Hindlimb muscle (tissue), 1 donor: ENCODE data around the gene KRT39. TPM values are rescaled to one million over a fixed set of nuclear protein-coding genes. Genes with fewer than 3 reads are reported as not detected.
"Not testable (repeated sequence)": the region's sequence is repeated elsewhere in the genome, so short reads cannot be mapped to it uniquely, and the experiment has no call there.

Experiments
- DNase-seq: peaks from one replicate; pipeline ENCODE4 v3.0.0-alpha.2; 2013
- polyA plus RNA-seq: library from polyadenylated mRNA; unstranded; fragments of 120-200 nt; gene quantifications from one replicate; pipeline ENCODE4 v1.2.1, GENCODE V29; 2013; ENCODE audit not compliant: insufficient read length

KRT39 gene
- polyA plus RNA-seq, 1 donor = 2.9 TPM

DNA sequence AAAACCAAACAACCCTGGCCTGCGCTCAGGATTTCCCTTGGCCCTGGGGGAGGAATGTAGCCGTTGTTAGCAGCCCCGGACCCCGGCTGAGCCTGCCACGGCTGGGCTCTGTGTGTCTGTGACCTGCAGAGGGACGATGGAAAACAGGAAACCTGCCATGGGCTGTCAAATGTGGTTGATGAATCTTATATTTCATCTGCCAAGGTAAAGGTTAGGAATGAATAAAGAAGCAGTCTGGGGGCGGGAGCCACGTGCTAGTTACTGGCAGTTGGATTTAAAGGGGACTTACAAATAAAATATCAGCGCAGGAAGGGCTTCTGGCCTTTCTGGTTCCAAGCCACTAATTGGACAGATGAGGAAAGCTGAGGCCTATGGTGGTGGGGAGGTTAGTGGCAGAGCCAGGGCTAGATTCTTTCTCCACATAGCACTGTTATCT, 29.3 kb downstream of the KRT39 start, which contains the start of gene KRT23:
KRT23 (minus strand) TSS at position 263 of the 436 bp plus-strand sequence. CDS start 1,043 bp downstream, outside the sequence.
- no peak for DNase-seq

DNA sequence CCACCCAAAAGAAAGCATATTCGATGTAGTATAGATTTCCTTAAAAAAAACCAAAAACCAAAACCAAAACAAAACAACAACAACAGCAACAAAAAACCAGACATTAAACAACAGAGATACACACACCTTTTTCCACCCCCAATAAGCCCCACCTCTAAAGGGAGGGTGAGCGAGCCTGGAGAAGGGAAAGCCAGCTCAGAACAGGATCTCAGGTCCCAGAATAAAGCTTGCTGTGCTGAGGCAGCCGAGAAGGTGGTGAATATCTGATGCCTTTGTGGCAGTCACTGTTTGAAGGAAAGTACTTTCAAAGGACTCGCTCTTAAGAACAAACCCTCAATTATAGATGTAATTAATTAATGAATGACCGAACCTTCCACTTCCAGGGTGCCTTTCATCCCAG, 29.8 kb downstream of the KRT39 start:
- DNase-seq = no peak

DNA sequence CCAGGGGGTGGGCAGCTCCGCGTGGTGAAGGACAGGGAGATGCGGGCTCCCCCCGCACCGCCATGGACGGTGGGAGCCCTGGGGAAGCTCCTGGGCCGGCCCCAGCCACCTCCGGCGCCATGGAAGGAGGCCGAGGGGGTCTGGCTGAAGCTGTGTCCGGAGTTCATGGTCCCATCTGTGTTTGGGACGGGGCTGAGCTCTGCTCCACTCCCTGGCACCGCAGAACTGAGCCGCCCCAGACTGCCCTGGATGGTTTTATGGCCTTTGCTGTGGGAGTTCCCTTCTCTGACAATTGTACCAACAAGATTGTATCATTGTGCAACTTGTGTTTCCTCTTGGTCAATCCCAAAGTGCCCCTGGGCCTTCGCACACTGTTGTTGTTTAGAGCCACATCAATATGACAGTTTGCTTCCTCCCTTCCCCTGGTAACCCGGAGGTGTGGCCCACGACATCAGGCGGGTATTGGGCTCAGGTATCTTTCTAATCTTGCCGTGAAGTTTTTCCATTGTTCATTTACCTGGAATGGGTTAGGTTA, 30.2 kb downstream of the KRT39 start:
- no peak for DNase-seq

DNA sequence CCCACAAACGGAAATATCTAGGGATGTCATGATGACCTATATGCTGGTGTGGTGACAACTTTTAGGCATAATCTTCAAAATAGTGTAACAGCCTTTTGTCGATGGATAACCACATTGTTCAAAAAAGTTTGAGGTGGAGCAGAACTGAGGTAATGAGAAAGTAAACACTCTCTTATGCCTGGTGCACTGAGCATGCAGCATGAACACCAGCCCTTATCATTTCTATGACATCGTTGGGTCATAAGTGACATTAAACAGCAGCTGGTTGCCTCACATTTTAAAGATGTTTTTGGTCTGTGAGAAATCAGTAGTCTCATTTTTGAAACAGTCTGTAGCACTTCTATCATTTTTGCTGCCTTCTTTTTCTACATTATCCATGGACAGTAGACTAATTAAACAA, 31.1 kb downstream of the KRT39 start:
- DNase-seq = no peak

DNA sequence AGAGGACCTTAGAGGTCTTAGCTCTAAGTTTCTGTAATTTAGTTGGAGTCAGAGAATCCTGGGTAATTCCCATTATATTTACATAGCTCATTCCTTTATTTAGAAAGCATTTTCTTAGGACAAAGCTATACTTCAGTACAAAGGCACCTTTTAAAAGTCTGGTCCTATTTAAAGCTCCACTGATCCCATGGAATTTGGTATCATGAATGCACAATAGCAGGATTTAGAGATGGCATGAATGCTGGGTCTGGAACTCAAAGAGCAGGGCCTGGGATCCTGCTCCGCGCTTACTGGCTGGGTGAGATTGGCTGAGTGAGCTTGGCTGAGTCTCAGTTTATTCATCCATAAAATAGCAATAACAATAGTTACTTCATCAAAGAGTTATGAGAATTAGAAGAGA, 34.1 kb downstream of the KRT39 start:
- no peak for DNase-seq

DNA sequence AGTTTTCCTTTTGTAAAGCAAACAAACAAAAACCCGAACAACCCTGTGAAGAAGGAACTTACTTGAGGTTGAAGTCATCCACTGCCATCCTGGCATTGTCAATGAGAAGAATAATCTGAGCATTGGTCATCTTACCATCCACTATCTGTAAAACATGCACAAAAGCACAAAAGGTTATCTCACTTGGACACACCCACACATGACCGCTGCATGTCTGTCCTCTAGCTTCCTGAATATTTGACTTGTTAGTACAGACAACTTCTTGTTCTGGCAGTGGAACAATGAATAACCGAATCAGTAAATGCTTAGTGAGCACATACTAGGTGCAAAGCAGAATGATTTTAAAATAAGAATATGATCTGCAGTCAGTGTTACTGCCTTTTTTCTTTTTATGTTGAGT, 35.4 kb downstream of the KRT39 start:
- DNase-seq = no peak

DNA sequence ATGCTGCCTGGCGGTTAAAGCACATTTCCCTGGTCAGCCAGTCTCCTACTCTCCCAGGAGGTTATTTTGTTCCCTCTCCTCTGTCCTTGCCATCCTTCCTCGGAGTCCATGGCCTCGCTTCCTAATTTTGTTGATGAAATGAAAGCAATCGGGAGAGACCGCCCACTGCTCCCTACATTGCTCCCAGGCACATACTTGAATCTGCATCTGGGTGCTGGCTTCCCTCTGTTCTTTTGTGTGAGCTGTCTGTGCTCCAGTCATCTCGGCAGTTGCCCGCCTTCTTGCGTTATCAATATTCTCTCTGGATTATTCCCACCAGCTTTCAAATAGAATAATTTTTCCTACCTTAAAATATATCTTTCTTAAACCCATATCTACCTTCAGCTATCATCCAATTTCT, 40.4 kb downstream of the KRT39 start:
- no peak for DNase-seq

DNA sequence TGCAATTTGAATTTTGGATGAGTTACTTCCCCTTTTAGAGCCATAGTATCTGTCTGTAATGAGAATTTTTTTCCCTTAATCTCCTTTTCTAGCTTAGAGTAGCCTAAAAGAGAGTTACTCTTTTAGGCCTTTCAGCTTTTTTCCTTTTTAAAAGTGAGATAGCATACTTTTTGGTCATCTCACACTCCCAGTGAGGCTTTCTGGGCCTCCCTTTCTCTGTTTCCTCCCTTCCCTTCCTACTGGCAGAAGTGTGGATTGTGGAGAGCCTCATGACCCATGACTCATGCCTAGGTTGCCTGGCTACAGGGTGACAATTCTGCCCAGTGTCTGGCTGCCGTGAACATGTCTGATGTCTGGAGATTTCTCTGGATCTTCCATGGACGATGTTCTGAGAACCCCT, 44.5 kb downstream of the KRT39 start:
- no peak for DNase-seq

DNA sequence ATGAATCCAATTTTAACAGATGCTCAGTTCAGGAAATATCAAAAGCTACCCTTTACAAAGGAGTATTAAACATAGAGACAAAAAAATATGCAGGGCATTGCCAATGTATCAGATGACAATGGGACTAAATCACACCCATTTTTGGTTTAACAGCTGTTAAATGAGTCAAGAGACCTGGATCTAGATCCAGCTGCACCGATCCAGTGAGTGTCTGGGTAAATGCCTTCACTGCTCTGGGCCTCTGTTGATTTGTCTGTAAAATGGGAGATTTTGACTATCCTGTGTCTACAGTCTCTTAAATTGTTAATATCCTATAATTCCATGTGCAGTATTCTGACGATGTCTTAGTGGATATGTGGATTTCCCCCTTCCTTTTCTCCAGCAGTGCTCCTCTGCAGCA, 45.7 kb downstream of the KRT39 start:
- no peak for DNase-seq

DNA sequence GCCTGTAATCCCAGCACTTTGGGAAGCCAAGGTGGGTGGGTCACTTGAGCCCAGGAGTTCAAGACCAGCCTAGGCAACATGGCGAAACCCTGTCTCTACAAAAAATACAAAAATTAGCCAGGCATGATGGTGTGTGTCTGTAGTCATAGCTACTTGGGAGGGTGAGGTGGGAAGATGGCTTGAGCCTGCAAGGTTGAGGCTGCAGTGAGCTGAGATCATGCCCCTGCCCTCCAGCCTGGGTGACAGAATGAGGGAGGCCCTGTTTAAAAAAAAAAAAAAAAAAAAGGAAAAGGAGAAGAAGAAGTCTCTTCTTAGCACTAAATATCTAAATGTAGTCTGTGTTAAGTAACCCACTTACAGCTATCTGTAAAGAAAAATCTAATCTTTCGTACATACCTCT, 49.6 kb downstream of the KRT39 start:
- not testable (repeated sequence) for DNase-seq

DNA sequence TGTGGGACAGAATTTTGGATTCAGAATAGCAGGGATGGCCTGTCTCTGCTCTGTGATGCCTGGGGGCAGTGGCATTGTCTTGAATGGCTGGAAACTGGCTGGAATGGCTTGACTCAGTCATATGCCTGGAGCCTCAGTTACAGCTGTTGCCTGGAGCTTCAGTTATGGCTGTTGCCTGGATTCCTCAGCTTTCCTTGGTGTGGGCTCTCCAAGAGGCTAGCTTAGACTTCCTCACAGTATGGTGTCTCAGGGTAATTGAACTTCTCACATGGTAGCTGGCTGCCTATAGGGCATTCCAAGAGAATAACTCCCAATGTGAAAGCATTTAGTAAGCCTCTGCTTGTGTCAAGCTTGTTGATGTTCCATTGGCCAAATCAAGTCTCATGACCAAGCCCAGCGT, 50.4 kb downstream of the KRT39 start:
- no peak for DNase-seq

DNA sequence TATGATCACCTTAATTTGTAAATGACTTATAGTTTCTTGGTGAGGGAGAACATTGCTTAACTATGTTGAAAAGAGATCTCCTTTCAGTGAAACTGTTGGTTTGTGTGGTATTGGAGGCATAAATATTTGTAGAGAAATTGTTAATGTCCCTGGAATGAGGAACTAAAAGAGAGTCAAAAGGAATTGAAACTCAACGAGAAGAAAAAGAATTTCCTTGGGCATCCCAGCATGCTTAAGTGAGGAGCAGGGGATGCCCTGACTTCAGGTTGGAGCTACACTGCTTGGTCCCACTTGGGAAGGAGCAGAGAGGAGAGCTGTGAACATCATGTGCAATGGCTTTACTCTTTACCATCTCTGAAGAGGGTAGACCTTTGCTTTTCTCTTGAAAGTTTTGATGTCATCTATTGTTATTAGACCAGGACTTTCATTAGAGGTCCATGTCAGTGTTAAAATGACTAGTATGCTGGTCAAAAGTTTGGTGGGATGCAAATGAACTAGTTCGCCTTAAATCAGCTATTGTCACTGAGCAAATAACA, 51.0 kb downstream of the KRT39 start:
- DNase-seq = no peak

DNA sequence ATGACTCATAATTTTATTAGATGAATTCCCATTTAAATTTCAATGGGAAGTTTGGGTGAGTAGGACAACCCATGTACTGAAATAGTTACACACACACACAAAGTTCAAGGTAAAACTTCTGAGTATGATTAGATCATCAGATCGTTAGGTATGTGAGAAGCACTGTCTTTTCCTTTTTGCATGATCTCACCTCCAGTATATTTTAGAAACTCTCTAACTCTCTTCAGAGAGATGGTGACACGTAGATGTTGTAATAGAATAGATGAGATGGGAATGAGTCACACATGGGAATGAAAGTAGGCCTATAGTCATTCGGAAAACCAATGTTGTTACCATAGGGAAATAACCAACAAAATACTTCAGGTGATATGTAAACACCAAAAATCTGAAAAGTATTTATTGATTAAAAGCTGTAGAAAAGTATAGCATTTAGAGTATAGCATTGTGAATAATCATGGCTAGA, 51.5 kb downstream of the KRT39 start:
- DNase-seq = no peak

DNA sequence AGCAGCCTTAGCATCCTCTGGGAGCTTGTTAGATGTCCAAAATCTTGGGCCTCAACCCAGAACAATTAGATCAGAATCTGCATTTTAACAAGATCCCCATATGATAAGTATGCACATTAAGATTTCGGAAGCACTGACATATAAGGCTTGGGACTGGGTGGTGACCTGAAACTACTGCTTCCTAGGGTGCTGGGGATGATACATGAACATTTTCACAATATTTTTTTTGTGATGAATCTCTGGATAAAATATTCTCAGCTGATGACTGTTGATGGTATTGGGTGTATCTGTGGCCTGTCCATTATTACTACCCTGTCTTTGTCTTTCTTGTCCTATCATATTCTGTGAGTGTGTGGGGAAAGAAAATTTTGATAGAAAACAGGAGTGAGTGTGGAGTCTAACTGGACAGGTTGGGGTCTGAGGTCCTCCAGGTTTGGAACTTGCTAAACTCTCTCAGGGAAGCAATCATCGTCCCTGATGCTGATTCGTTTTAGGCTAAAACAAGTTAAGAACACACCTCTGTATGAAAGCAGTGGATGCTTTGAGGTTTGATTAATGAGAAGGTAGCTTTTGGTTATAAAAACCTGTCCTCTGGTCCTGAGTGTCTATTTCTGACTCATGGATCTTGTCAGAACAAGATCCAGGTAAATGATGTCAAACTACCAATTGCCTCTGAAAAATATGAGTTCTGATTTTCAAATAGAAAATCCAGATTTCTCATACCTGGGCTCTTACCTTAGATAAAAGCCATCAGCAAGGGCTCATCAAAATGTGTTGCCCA, 52.5 kb downstream of the KRT39 start:
- no peak for DNase-seq

DNA sequence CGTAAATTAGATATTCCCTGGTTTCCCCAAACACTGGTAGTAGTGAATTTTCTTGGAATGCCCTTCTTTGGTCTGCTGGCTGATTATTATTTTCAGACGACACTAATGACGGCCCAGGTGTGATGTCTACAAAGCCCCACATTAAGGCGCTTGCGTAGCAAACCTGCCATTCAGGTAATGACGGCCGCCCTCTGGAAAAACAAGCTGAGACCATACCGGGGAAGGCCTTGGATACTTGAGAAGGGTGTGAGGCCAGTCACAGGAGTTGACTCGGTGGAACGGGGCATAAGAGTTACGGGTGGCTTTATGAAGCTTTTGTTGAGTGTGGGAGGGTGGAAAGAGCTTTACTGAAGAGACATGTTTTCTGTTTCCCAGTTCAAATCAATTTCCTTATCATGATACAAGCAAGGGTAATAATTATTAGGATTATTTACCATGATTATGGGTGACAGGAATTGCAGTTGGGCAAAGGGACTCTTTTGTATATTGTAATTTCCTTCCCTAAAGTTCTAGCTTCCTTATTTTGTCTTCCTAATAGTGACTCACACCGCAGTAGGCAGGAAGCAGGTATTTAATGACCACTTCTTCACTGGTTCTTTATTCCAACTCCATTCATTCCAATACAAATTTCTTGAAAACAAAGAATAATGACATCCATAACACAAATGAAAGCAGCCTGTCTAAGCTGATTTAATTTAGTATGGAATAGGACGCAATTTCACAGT, 54.1 kb downstream of the KRT39 start:
- DNase-seq = no peak

DNA sequence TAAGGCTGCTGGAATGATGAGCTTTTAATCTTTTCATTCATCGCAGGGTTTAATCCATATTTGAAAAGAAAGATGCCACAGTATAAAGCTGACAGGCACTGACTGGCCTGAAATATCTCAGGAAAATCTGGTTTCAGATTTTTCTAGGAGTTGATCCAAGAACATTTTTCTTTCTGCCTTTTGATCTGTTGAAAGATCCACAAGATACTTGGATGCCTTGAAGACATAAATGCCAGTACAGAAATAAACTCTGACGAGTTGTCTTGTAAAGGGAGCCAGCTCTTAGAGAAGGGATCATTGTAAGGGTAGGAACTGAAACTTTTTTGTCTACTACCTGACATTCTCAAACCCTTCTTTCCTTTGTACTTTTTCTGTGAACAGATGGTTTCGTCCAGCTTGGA, 56.3 kb downstream of the KRT39 start:
- DNase-seq = peak; percentile 11

DNA sequence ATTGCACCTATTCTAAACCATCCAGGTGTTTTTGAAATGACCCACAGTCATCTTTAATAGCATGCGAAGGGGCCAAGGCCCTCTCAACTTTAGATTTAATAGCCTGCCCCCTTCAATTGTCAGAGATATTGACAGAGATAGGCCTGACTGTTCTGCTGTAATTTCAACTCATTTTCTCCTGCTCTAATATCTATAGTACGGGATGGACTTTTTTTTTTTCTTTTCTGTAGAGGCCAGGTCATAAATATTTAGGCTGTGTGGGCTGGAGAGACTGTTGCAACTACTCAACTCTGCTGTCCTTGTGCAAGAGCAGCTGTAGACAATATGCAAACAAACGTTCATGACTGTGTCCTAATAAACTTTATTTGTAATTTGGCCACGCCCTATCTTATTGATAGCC, 57.0 kb downstream of the KRT39 start:
- DNase-seq = no peak

DNA sequence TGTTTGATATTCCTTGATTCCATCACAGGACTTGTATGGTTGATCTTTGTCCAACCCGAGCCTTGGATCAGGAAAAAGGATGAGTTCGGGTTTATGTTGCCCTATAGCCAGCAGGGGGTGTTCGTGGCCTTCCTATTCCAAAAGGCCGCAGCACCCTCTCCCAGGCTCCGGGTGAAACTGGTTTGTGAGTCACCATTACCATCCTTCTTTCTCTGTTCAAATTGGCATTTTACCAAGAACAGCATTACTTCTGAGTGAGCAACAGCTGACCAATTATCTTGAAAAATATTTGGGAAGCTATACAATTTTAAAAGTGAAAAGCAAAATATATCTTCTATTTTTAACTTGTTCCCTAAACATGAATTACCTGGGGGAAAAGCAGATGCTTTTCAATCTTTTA, 57.4 kb downstream of the KRT39 start:
- DNase-seq = peak; percentile 75

Other genes starting within 250 kb of the KRT39 start
- 0.19 TPM for gene KRT25, start 211.6 kb downstream of the KRT39 start, polyA plus RNA-seq
- gene KRT26, start 194.7 kb downstream of the KRT39 start, polyA plus RNA-seq = not detected
- gene KRT27, start 184.4 kb downstream of the KRT39 start, polyA plus RNA-seq = not detected
- not detected for gene KRT28, start 167.0 kb downstream of the KRT39 start, polyA plus RNA-seq
- gene KRT10, start 144.3 kb downstream of the KRT39 start, polyA plus RNA-seq = 61.7 TPM
- gene KRT12, start 99.7 kb downstream of the KRT39 start, polyA plus RNA-seq = 0.31 TPM
- not detected for gene KRT20, start 81.7 kb downstream of the KRT39 start, polyA plus RNA-seq
- gene KRT23, start 29.3 kb downstream of the KRT39 start, polyA plus RNA-seq = 0.23 TPM
- 3.9 TPM for gene KRT40, start 17.4 kb upstream of the KRT39 start, polyA plus RNA-seq
- not detected for gene KRTAP3-3, start 27.2 kb upstream of the KRT39 start, polyA plus RNA-seq
- gene KRTAP3-2, start 33.0 kb upstream of the KRT39 start, polyA plus RNA-seq = 0.28 TPM
- gene KRTAP3-1, start 42.2 kb upstream of the KRT39 start, polyA plus RNA-seq = not detected
- not detected for gene KRTAP1-5, start 60.3 kb upstream of the KRT39 start, polyA plus RNA-seq
- not detected for gene KRTAP1-4, start 63.2 kb upstream of the KRT39 start, polyA plus RNA-seq
- gene KRTAP1-3, start 67.9 kb upstream of the KRT39 start, polyA plus RNA-seq = not detected
- not detected for gene KRTAP1-1, start 74.5 kb upstream of the KRT39 start, polyA plus RNA-seq
- gene KRTAP2-1, start 80.4 kb upstream of the KRT39 start, polyA plus RNA-seq = not detected
- gene KRTAP2-2, start 88.3 kb upstream of the KRT39 start, polyA plus RNA-seq = not detected
- gene KRTAP2-3, start 93.2 kb upstream of the KRT39 start, polyA plus RNA-seq = not detected
- gene KRTAP2-4, start 98.9 kb upstream of the KRT39 start, polyA plus RNA-seq = not detected
- not detected for gene KRTAP4-7, start 117.2 kb upstream of the KRT39 start, polyA plus RNA-seq
- gene KRTAP4-8, start 131.2 kb upstream of the KRT39 start, polyA plus RNA-seq = not detected
- gene KRTAP4-16, start 135.3 kb upstream of the KRT39 start, polyA plus RNA-seq = not detected
- gene KRTAP4-9, start 138.4 kb upstream of the KRT39 start, polyA plus RNA-seq = not detected
- not detected for gene KRTAP4-11, start 151.4 kb upstream of the KRT39 start, polyA plus RNA-seq
- gene KRTAP4-12, start 157.2 kb upstream of the KRT39 start, polyA plus RNA-seq = not detected
- not detected for gene KRTAP4-6, start 173.6 kb upstream of the KRT39 start, polyA plus RNA-seq
- gene KRTAP4-5, start 182.9 kb upstream of the KRT39 start, polyA plus RNA-seq = not detected
- gene KRTAP4-4, start 193.8 kb upstream of the KRT39 start, polyA plus RNA-seq = not detected
- gene KRTAP4-3, start 201.3 kb upstream of the KRT39 start, polyA plus RNA-seq = not detected
- gene KRTAP4-2, start 211.3 kb upstream of the KRT39 start, polyA plus RNA-seq = not detected
- not detected for gene KRTAP4-1, start 218.0 kb upstream of the KRT39 start, polyA plus RNA-seq
- gene KRTAP9-1, start 222.9 kb upstream of the KRT39 start, polyA plus RNA-seq = not detected